ENCODE results near the gene PRKCH.

DNA sequence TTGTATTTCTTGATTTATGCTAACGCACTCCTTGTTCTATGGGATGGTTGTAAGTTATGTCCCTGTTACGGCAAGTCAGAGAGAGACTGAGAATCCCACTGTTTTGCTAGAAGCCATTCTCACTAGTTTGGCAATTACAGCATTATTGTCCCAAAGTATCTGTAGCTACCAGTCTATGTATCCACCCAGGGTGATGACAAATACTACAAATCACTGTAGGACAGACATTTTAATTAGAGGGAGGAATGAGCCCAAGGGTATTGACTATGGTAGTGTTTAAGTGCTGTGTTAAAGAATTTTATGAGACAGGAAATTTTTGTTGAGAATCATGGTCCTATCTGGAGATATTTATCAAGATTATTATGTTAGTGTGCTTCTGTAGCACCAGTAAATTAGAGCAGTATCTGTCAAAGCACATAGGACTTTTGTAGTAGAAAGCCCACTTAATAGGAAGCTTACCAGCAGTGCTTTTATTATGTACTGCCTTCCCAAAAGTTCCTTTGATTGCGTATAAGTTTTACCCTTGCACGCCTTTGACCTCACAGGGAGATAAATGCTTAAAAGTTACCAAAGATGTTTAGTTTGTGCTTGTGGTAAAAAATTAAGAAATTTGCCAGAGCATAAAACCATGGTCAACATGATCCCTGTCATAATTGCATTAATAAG, 10.7 kb downstream of the PRKCH start:
- TF ChIP-seq POLR2A (IDR thresholded peaks at IDR 0.05; ENCODE audit: low read depth, low read length): no peak
- TF ChIP-seq POLR2AphosphoS5 (IDR thresholded peaks at IDR 0.05; ENCODE audit: low read depth, low read length): no peak
- no peak for TF ChIP-seq TAF1 (IDR thresholded peaks at IDR 0.05; ENCODE audit: low read depth, low read length)
- TF ChIP-seq SPI1 (IDR thresholded peaks at IDR 0.05; ENCODE audit: low read depth, low read length): no peak
- TF ChIP-seq POU2F2 (IDR thresholded peaks at IDR 0.05; ENCODE audit: low read depth, low read length): no peak
